ENCODE data around the gene DNAH14. TPM values are rescaled to one million over a fixed set of nuclear protein-coding genes. Genes with fewer than 3 reads are reported as not detected.
A peak's percentile ranks its signal among the peaks of the same experiment; 100 is the strongest.

DNAH14 gene
- total and polyA plus RNA-seq, 9 of the 15 experiments (the other 6 are each of a cell fraction or from before 2014, with no cell fraction given) = 58.4 to 142 (median 98.4) TPM

GRCh38 chr1:224959656-224960055, 30.2 kb downstream of the DNAH14 start:
- Histone ChIP-seq H3K79me2 (ENCODE audit: control insufficient read depth, insufficient read depth, low read length) (no peaks in the 10 kb centered on the region), H3K9me3 (replicated peaks; ENCODE audit: control insufficient read depth, insufficient read depth, low read depth, low read length) (no peaks in the 10 kb centered on the region), H3K9ac (ENCODE audit: insufficient read depth in 1 of 2, low read depth in 2 of 2, low read length in 2 of 2) (no peak overlapping the region), H3K27me3 (ENCODE audit: control insufficient read depth in 2 of 2, insufficient read depth in 2 of 2, low read length in 2 of 2) (no peaks in the 10 kb centered on the region), H3K9me1 (ENCODE audit: control insufficient read depth, insufficient read depth, low read length) (no peaks in the 10 kb centered on the region), H3K4me2 (ENCODE audit: insufficient read depth, low read length) (no peak overlapping the region), H3K36me3 (ENCODE audit: control insufficient read depth, insufficient read depth, low read length) (peaks cover 62% of the 10 kb centered on the region), H3K27ac (ENCODE audit: extremely low read depth, low read depth, low read length) (no peak overlapping the region), H4K20me1 (replicated peaks; ENCODE audit: control insufficient read depth, insufficient read depth, low read length) (no peaks in the 10 kb centered on the region), H3K4me1 (replicated peaks in 1 of 2; ENCODE audit: control insufficient read depth in 2 of 2, insufficient read depth in 2 of 2, low read length in 2 of 2) (peaks cover 0 to 6% of the 10 kb centered on the region in 2 experiments; a peak in 2 of 5 replicates), H3K4me3 (no peak overlapping the region), H2AFZ (ENCODE audit: low read depth, low read length) (no peak overlapping the region)
- ChIA-PET POLR2A (no interaction called here), CTCF (ENCODE audit: low intra/inter-chr PET ratio) (no interaction called here)
- in situ Hi-C loops (cut with MboI) (no loop called here), intact Hi-C loops (cut with micrococcal nuclease) (no loop called here)
- no peak for FAIRE-seq
- BruUV-seq (replicated peaks) = no TSS peak
- TF ChIP-seq CCNT2 (IDR thresholded peaks at IDR 0.05; ENCODE audit: borderline replicate concordance, extremely low read depth, insufficient read length, low read depth, low read length) (no peak), PML (IDR thresholded peaks at IDR 0.05; ENCODE audit: low read length) (no peak), MAFG (tag; conservative IDR thresholded peaks at IDR 0.05) (0 out of 2 replicates have a peak, but pooled peaks have one; percentile 11), SP2 (IDR thresholded peaks at IDR 0.05; ENCODE audit: extremely low read depth, low read depth, low read length, poor library complexity, severe bottlenecking) (no peak), C11orf30 (IDR thresholded peaks at IDR 0.05; ENCODE audit: low read depth) (peak; percentile 14; the same call in 1 of the 2 replicates), ZNF316 (IDR thresholded peaks at IDR 0.05) (peak; percentile 57), TFE3 (CRISPR knock-in tag; IDR thresholded peaks at IDR 0.05) (peak; percentile 52)
- no peak for ATAC-seq
- no peak for DNase-seq (ENCODE audit: extremely low read depth in 1 of 4, low spot score in 3 of 4)

All from K562 (cell line).